Endothelial cell of umbilical vein (primary cell): Measurements from ENCODE around the gene PKNOX2. TPM values are rescaled to one million over a fixed set of nuclear protein-coding genes. Genes with fewer than 3 reads are reported as not detected.

Experiments used
- BruUV-seq: library from RNA; stranded (reverse); fragments of 400-500 nt; replicated peaks from 2 replicates; lab custom pipeline; 2021; lab: Mats Ljungman, UMichigan
- CTCF ChIA-PET: fragments of 300-600, 350-600 bp; sonication (Branson Sonifier 250); formaldehyde crosslinking; loops from one replicate; lab custom pipeline; 2021; ENCODE audit warnings: antibody characterized with exemption, inconsistent platforms; lab: Charles Lee
- POLR2A ChIA-PET: fragments of 300-600, 350-600 bp; sonication (Branson Sonifier 250); formaldehyde crosslinking; loops from one replicate; lab custom pipeline; 2021; ENCODE audit warnings: antibody characterized with exemption, inconsistent platforms; lab: Charles Lee
- DNase-seq: peaks from one replicate; pipeline ENCODE4 v3.0.0-alpha.2; 2011; ENCODE audit warnings: low read depth, low spot score
- FAIRE-seq: peaks from 2 replicates; lab custom pipeline; 2011; peaks lifted over from hg19 to GRCh38; lab: Jason Lieb, UNC
- H2AFZ ChIP-seq: 2 replicates; pipeline ENCODE4 v1.6.0; 2012; ENCODE audit warnings: low read depth, low read length, control low read depth, inconsistent platforms
- H3K27ac ChIP-seq: 2 replicates; pipeline ENCODE4 v1.5.1; 2011; ENCODE audit warnings: low read depth, mild to moderate bottlenecking, control low read depth, low read length, moderate library complexity; ENCODE audit not compliant: insufficient read depth
- H3K27me3 ChIP-seq, 2 experiments: 2 replicates each; pipeline versions ENCODE4 v1.6.0 to v1.6.1; 2011; ENCODE audit warnings: low read length in 2 of 2, mixed read lengths in 1 of 2; ENCODE audit not compliant: control insufficient read depth in 2 of 2, insufficient read depth in 2 of 2
- H3K36me3 ChIP-seq, 2 experiments: 2 replicates in 1 of 2; 3 replicates in 1 of 2; pipeline ENCODE4 v1.5.1; 2011; ENCODE audit warnings: low read length in 2 of 2, mild to moderate bottlenecking in 1 of 2, moderate library complexity in 1 of 2; ENCODE audit not compliant: control insufficient read depth in 2 of 2, insufficient read depth in 2 of 2; ENCODE audit errors: extremely low read depth in 1 of 2
- H3K4me1 ChIP-seq: 3 replicates; pipeline ENCODE4 v1.5.1; 2011; ENCODE audit warnings: mild to moderate bottlenecking, low read length; ENCODE audit not compliant: control insufficient read depth, insufficient read depth; ENCODE audit errors: extremely low read depth
- H3K4me2 ChIP-seq: 2 replicates; pipeline ENCODE4 v1.6.1; 2011; ENCODE audit warnings: low read length, control low read depth, mixed read lengths; ENCODE audit not compliant: insufficient read depth
- H3K4me3 ChIP-seq, 3 experiments: fragments of 200-600 bp in 1 of 3; sonication (generic), shearing (Covaris generic) in 1 of 3; replicated peaks in 1 of 3; 2 replicates each; pipeline ENCODE4 v1.5.1; 2011 to 2016; ENCODE audit warnings: control low read depth in 3 of 3, low read length in 3 of 3, mild to moderate bottlenecking in 2 of 3, inconsistent platforms in 1 of 3, low read depth in 1 of 3, moderate library complexity in 1 of 3; ENCODE audit not compliant: insufficient read depth in 1 of 3
- H3K79me2 ChIP-seq: 2 replicates; pipeline ENCODE4 v1.6.0; 2012; ENCODE audit warnings: low read length, inconsistent platforms; ENCODE audit not compliant: control insufficient read depth, insufficient read depth
- H3K9ac ChIP-seq: replicated peaks from 2 replicates; pipeline ENCODE3; 2011; ENCODE audit warnings: low read length, control low read depth; ENCODE audit not compliant: insufficient read depth; ENCODE audit errors: extremely low read depth
- H3K9me1 ChIP-seq: replicated peaks from 3 replicates; pipeline ENCODE4 v1.6.0; 2011; ENCODE audit warnings: mild to moderate bottlenecking, low read length; ENCODE audit not compliant: control insufficient read depth, insufficient read depth; ENCODE audit errors: extremely low read depth
- H3K9me3 ChIP-seq: replicated peaks from 2 replicates; pipeline ENCODE4 v1.5.1; 2012; ENCODE audit warnings: low read length, inconsistent platforms; ENCODE audit not compliant: control insufficient read depth, insufficient read depth
- H4K20me1 ChIP-seq: replicated peaks from 2 replicates; pipeline ENCODE3; 2011; ENCODE audit warnings: mild to moderate bottlenecking, low read length; ENCODE audit not compliant: control insufficient read depth, insufficient read depth; ENCODE audit errors: extremely low read depth
- EZH2 ChIP-seq: IDR thresholded peaks from 2 replicates; pipeline ENCODE4 v1.6.1; 2012; ENCODE audit warnings: borderline replicate concordance, low read depth, mild to moderate bottlenecking, moderate library complexity, low read length, inconsistent platforms; ENCODE audit not compliant: severe bottlenecking
- FOS ChIP-seq: IDR thresholded peaks from 2 replicates; pipeline ENCODE4 v1.6.1; 2011; ENCODE audit warnings: mild to moderate bottlenecking, low read length, moderate library complexity, borderline replicate concordance; ENCODE audit not compliant: insufficient read depth
- GATA2 ChIP-seq: IDR thresholded peaks from 2 replicates; pipeline ENCODE4 v1.7.0; 2011; ENCODE audit warnings: low read depth, mild to moderate bottlenecking, moderate library complexity, mixed read lengths, low read length; ENCODE audit not compliant: insufficient read length, insufficient read depth
- JUN ChIP-seq: IDR thresholded peaks from 2 replicates; pipeline ENCODE4 v1.6.1; 2011; ENCODE audit warnings: borderline replicate concordance, low read depth; ENCODE audit not compliant: insufficient read length, insufficient read depth
- MYC ChIP-seq: IDR thresholded peaks from one replicate; pipeline ENCODE4 v1.6.1; 2011; ENCODE audit warnings: mild to moderate bottlenecking, low read depth, low read length
- POLR2A ChIP-seq: IDR thresholded peaks from 2 replicates; pipeline ENCODE4 v1.6.1; 2012; ENCODE audit warnings: low read depth, mild to moderate bottlenecking, control low read depth, low read length
- POLR2AphosphoS5 ChIP-seq: IDR thresholded peaks from 2 replicates; pipeline ENCODE4 v1.6.1; 2012; ENCODE audit warnings: low read depth, mild to moderate bottlenecking, control low read depth, low read length, moderate library complexity; ENCODE audit not compliant: insufficient read depth
- dilution Hi-C: fragments of 300-500 bp; cut with MboI; formaldehyde crosslinking; loops from one replicate; pipeline ENCODE4 v1.15.0; 2019; ENCODE audit warnings: low sequenced_read_pairs; ENCODE audit not compliant: extremely low pct_ligation_motif_present
- intact Hi-C: fragments of 100-400 bp; cut with micrococcal nuclease; formaldehyde crosslinking; loops from one replicate; pipeline ENCODE4 v1.10.0; 2022
- polyA plus RNA-seq, 4 experiments: library from polyadenylated mRNA; depleted of rRNA in 3 of 4; stranded (reverse) in 3 of 4; unstranded in 1 of 4; fragments of >200 nt; gene quantifications; 2 replicates each; pipeline versions ENCODE4 v1.2.1 to v1.2.3, GENCODE V29; 2011 to 2012; ENCODE audit warnings: missing spikeins in 1 of 4
- total RNA-seq: library from RNA; stranded (reverse); gene quantifications from 2 replicates; pipeline ENCODE4 v1.2.3, GENCODE V29; 2021
- TF ChIP-seq, protein P1 (sequence below): IDR thresholded peaks from 2 replicates; pipeline ENCODE4 v1.6.1; 2011; ENCODE audit not compliant: insufficient read depth, insufficient read length
- TF ChIP-seq, protein P2 (sequence below), 2 donors: IDR thresholded peaks; 1 replicate in 1 of 2; 2 replicates in 1 of 2; pipeline ENCODE4 v1.5.1; 2011; ENCODE audit warnings: low read length in 2 of 2, mild to moderate bottlenecking in 2 of 2, moderate library complexity in 2 of 2, control low read depth in 1 of 2, inconsistent platforms in 1 of 2, low read depth in 1 of 2; ENCODE audit not compliant: insufficient read depth in 1 of 2; ENCODE audit errors: extremely low read depth in 1 of 2

PKNOX2 gene
- total and polyA plus RNA-seq, 2 donors (not counting 3 experiments of a cell fraction or from before 2014, with no cell fraction given), result 0.11 to 0.91 TPM

DNA sequence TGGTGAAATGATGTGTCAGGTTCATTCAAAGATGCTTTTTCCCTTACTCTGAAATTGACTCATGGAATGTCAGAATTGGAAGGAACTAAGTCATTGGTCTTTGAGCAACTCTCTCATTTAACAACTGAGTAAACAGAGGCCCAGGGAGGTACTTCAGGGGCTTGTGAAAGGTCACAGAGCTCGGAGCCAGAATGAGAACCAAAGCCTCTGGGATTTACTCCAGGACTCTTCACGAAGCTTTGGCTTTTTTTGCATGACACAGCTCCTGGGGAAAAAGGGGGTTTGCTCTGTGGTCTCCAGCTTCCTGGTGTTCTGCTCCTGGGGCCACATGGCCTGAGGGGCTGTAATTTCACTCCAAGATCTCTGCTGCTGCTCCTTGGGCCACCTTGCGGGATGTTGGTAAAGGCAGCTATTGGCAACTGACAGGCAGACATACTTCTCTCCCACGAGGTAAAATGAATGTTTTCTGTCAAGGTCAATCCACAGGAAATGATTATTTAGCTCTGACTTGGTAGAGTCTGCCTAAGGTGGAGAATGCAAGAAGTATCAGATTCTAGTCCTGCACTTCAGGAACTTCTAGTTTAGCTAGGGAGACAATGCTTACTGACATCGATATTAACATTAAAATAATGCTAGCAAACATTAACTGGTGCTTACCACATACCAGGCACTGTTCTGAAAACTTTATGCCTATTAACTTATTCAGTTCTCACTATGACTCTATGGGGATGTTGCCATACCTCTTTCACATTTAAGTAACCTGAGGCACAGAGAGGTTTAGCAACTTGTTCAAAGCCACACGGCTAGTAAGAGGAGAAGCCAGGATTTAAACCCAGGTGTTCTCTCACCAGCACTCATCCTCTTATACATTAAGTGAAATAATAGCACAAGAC, 16.1 kb downstream of the PKNOX2 start:
- Histone ChIP-seq H3K4me1 (no peaks in the 10 kb centered on the region), H3K9me3 (no peaks in the 10 kb centered on the region), H3K4me3 (no peak overlapping the region), H3K27ac (no peak overlapping the region), H3K27me3 (peaks cover 2 to 16% of the 10 kb centered on the region in 2 experiments), H3K36me3 (no peaks in the 10 kb centered on the region), H3K79me2 (no peaks in the 10 kb centered on the region), H4K20me1 (no peaks in the 10 kb centered on the region), H3K4me2 (no peak overlapping the region), H3K9ac (no peak overlapping the region), H3K9me1 (no peaks in the 10 kb centered on the region), H2AFZ (no peak overlapping the region)
- ChIA-PET POLR2A (no interaction called here), CTCF (interaction anchor here (1.1 to 1.8 kb wide), 5 partner anchors 10 to 165 kb away, joined by 4 to 12 read pairs (median 5); partner anchors contain the start of gene PKNOX2)
- DNase-seq (peak; percentile 32), FAIRE-seq (no peak)
- no TSS peak for BruUV-seq
- dilution Hi-C loops (no loop called here), intact Hi-C loops (no loop called here)
- TF ChIP-seq FOS, result no peak
- TF ChIP-seq EZH2, result no peak
- TF ChIP-seq JUN, result no peak
- no peak for TF ChIP-seq POLR2AphosphoS5
- TF ChIP-seq POLR2A, result no peak
- TF ChIP-seq GATA2, result no peak
- no peak for TF ChIP-seq MYC
- TF ChIP-seq, protein P1, sequence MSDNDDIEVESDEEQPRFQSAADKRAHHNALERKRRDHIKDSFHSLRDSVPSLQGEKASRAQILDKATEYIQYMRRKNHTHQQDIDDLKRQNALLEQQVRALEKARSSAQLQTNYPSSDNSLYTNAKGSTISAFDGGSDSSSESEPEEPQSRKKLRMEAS, result no peak
- TF ChIP-seq, protein P2, sequence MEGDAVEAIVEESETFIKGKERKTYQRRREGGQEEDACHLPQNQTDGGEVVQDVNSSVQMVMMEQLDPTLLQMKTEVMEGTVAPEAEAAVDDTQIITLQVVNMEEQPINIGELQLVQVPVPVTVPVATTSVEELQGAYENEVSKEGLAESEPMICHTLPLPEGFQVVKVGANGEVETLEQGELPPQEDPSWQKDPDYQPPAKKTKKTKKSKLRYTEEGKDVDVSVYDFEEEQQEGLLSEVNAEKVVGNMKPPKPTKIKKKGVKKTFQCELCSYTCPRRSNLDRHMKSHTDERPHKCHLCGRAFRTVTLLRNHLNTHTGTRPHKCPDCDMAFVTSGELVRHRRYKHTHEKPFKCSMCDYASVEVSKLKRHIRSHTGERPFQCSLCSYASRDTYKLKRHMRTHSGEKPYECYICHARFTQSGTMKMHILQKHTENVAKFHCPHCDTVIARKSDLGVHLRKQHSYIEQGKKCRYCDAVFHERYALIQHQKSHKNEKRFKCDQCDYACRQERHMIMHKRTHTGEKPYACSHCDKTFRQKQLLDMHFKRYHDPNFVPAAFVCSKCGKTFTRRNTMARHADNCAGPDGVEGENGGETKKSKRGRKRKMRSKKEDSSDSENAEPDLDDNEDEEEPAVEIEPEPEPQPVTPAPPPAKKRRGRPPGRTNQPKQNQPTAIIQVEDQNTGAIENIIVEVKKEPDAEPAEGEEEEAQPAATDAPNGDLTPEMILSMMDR (IDR thresholded peaks at IDR 0.05; ENCODE audit: extremely low read depth in 1 of 2, insufficient read depth in 1 of 2, low read depth in 1 of 2, low read length in 2 of 2), result no peak
